ENCODE data around the gene DLGAP1. TPM values are rescaled to one million over a fixed set of nuclear protein-coding genes. Genes with fewer than 3 reads are reported as not detected.

DLGAP1 gene
- total and polyA plus RNA-seq, 2 of the 13 experiments (the other 11 are each of a cell fraction or from before 2014, with no cell fraction given): 0.01 TPM; not detected in 1

DNA sequence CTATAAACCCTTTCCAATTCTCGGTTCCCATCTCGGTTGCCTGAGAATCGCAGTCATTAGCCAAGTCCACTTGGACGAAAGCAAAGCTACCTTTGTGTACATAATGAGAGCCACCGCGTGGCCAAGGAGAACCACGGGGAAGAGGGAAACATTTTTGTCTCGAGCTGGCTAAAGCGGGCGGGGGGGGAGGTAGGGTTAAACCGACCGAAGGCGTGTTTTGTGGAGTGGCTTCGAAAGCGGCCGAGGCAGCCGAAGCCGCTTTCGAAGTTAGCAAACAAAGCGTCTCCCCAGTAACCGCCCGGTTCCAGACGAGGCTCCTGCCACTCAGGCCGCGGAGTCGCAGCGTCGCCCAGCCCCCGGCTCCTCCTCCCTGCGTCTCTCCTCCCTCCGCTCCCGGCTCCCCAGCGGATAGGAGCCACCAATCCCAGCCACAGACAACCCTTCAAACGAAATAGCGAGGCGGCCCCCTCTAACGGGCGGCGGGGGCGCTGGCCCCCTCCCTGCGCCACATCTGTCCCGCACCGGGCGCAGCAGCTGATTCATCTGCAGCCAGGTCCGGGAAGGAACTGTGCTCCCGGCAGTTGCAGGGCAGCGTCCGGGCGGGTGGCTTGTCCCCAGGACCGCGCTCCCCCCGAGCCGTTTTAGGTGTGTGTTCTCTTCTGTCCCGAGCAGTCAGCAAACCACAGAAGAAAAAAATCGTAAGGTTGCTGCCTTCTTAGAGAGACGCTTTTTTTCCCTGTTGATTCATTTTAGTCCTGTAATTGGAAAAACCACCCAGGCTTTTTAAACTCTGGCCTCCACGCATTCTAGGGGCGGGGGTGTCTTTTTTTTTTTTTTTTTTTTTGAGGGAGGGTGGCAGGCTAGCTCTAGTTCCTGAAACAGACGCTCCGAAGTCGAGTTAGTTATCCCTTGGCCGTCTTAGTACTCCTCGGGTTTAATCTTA is 1006.9 kb downstream of the DLGAP1 start (continued):
- TF ChIP-seq ZNF776 (CRISPR knock-in tag; IDR thresholded peaks at IDR 0.05): 0 out of 2 replicates have a peak, but pooled peaks have one; percentile 73
- TF ChIP-seq FOXM1 (CRISPR knock-in tag; IDR thresholded peaks at IDR 0.05): no peak; the same call in 1 of the 2 replicates

DNA sequence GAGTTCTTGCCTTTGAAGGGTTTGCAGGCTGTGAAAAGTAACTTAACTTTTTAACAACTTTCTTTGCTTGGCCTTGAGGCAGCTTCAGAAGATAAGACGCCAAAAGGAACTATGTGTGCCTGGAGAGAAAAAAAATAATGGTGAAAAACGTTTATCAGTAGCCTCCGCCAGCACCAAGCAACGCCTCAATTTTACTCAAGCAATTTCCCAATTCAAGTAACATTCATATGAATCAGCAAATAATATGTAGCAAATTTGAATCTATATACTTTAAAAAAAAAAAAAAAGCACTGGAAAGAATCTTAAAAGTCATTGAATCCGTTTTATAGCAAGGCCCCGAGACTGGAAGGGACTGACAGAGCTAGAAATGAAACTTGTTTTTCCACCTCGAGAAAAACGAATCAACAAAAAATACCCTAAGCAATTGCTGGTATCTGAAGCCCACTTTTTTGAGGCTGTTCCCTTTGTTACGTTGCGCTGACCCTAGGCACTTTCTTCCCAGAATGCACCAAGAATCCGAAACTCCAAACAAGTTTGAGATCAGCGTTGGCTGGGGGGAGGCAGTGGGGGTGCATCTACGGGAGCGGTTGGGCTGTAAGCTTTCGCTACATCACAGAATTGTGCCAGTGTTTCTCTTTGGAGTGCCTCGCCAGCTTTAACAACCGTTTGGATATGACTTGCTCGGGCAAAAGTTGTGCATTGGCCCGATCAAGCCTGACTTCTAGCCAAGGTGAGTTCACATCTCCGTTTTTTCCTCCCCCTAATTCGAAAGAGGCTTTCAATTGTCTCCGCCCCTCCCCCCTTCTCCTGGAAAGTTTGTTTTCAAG is 1007.8 kb downstream of the DLGAP1 start:
- ATAC-seq: no peak
- FAIRE-seq: no peak
- TF ChIP-seq, protein P1, sequence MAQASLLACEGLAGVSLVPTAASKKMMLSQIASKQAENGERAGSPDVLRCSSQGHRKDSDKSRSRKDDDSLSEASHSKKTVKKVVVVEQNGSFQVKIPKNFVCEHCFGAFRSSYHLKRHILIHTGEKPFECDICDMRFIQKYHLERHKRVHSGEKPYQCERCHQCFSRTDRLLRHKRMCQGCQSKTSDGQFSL (CRISPR knock-in tag; IDR thresholded peaks at IDR 0.05): peak; percentile 58; the same call in 1 of the 2 replicates
- TF ChIP-seq ZNF614 (CRISPR knock-in tag; IDR thresholded peaks at IDR 0.05; ENCODE audit: borderline replicate concordance) (0 out of 2 replicates have a peak, but pooled peaks have one; percentile 1), ZNF232 (CRISPR knock-in tag; IDR thresholded peaks at IDR 0.05; ENCODE audit: borderline replicate concordance) (0 out of 2 replicates have a peak, but pooled peaks have one; percentile 1), U2AF1 (optimal IDR thresholded peaks at IDR 0.05; ENCODE audit: low read depth, low read length) (peak; percentile 25), ZNF446 (CRISPR knock-in tag; IDR thresholded peaks at IDR 0.05) (0 out of 2 replicates have a peak, but pooled peaks have one; percentile 22), ZNF160 (CRISPR knock-in tag; IDR thresholded peaks at IDR 0.05) (no peak), NR2F2 (IDR thresholded peaks at IDR 0.05; ENCODE audit: borderline replicate concordance, low read depth) (0 out of 2 replicates have a peak, but pooled peaks have one; percentile 6), CC2D1A (CRISPR knock-in tag; IDR thresholded peaks at IDR 0.05) (no peak), CREB1 (IDR thresholded peaks at IDR 0.05) (no peak), CREB1 (CRISPR knock-in tag; IDR thresholded peaks at IDR 0.05) (0 out of 2 replicates have a peak, but pooled peaks have one; percentile 3), ZNF546 (CRISPR knock-in tag; conservative IDR thresholded peaks at IDR 0.05) (no peak), ZNF143 (CRISPR knock-in tag; IDR thresholded peaks at IDR 0.05) (0 out of 2 replicates have a peak, but pooled peaks have one; percentile 50)
- TF ChIP-seq, protein P2, sequence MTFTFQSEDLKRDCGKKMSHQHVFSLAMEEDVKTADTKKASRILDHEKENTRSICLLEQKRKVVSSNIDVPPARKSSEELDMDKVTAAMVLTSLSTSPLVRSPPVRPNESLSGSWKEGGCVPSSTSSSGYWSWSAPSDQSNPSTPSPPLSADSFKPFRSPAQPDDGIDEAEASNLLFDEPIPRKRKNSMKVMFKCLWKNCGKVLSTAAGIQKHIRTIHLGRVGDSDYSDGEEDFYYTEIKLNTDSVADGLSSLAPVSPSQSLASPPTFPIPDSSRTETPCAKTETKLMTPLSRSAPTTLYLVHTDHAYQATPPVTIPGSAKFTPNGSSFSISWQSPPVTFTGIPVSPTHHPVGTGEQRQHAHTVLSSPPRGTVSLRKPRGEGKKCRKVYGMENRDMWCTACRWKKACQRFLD (CRISPR knock-in tag; IDR thresholded peaks at IDR 0.05; ENCODE audit: borderline replicate concordance): 0 out of 2 replicates have a peak, but pooled peaks have one; percentile 2
- TF ChIP-seq, protein P3, sequence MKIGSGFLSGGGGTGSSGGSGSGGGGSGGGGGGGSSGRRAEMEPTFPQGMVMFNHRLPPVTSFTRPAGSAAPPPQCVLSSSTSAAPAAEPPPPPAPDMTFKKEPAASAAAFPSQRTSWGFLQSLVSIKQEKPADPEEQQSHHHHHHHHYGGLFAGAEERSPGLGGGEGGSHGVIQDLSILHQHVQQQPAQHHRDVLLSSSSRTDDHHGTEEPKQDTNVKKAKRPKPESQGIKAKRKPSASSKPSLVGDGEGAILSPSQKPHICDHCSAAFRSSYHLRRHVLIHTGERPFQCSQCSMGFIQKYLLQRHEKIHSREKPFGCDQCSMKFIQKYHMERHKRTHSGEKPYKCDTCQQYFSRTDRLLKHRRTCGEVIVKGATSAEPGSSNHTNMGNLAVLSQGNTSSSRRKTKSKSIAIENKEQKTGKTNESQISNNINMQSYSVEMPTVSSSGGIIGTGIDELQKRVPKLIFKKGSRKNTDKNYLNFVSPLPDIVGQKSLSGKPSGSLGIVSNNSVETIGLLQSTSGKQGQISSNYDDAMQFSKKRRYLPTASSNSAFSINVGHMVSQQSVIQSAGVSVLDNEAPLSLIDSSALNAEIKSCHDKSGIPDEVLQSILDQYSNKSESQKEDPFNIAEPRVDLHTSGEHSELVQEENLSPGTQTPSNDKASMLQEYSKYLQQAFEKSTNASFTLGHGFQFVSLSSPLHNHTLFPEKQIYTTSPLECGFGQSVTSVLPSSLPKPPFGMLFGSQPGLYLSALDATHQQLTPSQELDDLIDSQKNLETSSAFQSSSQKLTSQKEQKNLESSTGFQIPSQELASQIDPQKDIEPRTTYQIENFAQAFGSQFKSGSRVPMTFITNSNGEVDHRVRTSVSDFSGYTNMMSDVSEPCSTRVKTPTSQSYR (CRISPR knock-in tag; IDR thresholded peaks at IDR 0.05; ENCODE audit: borderline replicate concordance): peak; percentile 24; the same call in 1 of the 2 replicates

More for the DNA sequence above, 1007.8 kb downstream of the DLGAP1 start:
- Histone ChIP-seq H3K9ac (ENCODE audit: insufficient read depth, low read depth, low read length) (peak overlapping the region; percentile 96), H4K20me1 (ENCODE audit: insufficient read depth, low read length) (peaks cover 4% of the 10 kb centered on the region; the same call in 1 of the 2 replicates), H2AFZ (ENCODE audit: low read length) (peak overlapping the region; percentile 79), H3K27me3 (ENCODE audit: control insufficient read depth in 1 of 2, insufficient read depth in 2 of 2, low read length in 2 of 2) (no peaks in the 10 kb centered on the region; a peak in 1 of 5 replicates), H3K4me2 (ENCODE audit: low read depth, low read length) (peak overlapping the region; percentile 99), H3K36me3 (replicated peaks in 1 of 2; ENCODE audit: control insufficient read depth in 1 of 2, insufficient read depth in 2 of 2, low read length in 2 of 2) (no peaks in the 10 kb centered on the region), H3K9me3 (ENCODE audit: low read length) (no peaks in the 10 kb centered on the region), H3K79me2 (ENCODE audit: insufficient read depth, low read length) (peaks cover 34% of the 10 kb centered on the region), H3K4me1 (ENCODE audit: insufficient read depth, low read length) (peaks cover 19% of the 10 kb centered on the region), H3K4me3 (replicated peaks in 1 of 3; ENCODE audit: insufficient read depth in 1 of 3, low read depth in 2 of 3, low read length in 3 of 3) (peak overlapping the region; percentile 68 to 93 (median 93)), H3K27ac (ENCODE audit: extremely low read length, insufficient read depth, low read length) (peak overlapping the region; percentile 88)
- BruUV-seq (replicated peaks): no TSS peak
- POLR2A ChIA-PET: interaction anchor here (0.9 to 3.1 kb wide), 8 partner anchors 8 to 218 kb away, joined by 3 to 31 read pairs (median 7); no protein-coding TSS in a partner anchor
- in situ Hi-C loops (cut with HindIII; ENCODE audit: extremely low pct_ligation_motif_present, low pct_unique_long_range_greater_than_20kb) (no loop called here), intact Hi-C loops (cut with micrococcal nuclease; ENCODE audit: unreplicated experiment) (no loop called here)
- 8% methylated on average over 16 of the region's 22 CpGs for WGBS (ENCODE audit: low lambda C conversion rate)
- DNase-seq (ENCODE audit: low spot score): no peak
- CTCF ChIA-PET (ENCODE audit: low intra/inter-chr PET ratio, low total read pairs): no interaction called here

All from HepG2 (cell line).